ENCODE data around the gene GTF3C2. TPM values are rescaled to one million over a fixed set of nuclear protein-coding genes. Genes with fewer than 3 reads are reported as not detected.

GTF3C2 gene
- total RNA-seq, 4 donors from 2014 or later: 54.3 to 125 (median 62.9) TPM

DNA sequence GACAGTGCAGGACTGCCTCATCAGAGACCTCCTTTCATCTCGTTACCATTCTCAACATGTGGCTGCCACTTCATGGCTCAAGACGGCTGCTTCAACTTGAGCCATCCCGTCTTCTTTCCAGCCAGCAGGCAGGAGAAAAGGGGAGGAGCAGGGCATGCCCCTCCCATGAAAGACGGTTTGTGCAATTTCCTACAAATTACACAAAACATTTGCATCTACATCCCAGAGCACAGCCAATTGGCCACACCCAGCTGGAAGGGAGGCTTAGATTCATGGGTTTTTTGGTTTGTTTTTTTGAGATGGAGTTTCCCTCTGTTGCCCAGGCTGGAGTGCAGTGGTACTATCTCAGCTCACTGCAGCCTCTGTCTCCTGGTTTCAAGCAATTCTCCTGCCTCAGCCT lies 60.1 kb downstream of the GTF3C2 start:
- WGBS, 2 donors: 34 to 42% methylated on average over 4 of the region's 4 CpGs
- DNase-seq (ENCODE audit: low spot score in 2 of 2): no peak
- H3K4me3 ChIP-seq (ENCODE audit: low read depth, poor library complexity, severe bottlenecking): no peak overlapping the region
- intact Hi-C loops (cut with DNase I; ENCODE audit: low total_unique reads): no loop called here
- TF ChIP-seq, protein P1, sequence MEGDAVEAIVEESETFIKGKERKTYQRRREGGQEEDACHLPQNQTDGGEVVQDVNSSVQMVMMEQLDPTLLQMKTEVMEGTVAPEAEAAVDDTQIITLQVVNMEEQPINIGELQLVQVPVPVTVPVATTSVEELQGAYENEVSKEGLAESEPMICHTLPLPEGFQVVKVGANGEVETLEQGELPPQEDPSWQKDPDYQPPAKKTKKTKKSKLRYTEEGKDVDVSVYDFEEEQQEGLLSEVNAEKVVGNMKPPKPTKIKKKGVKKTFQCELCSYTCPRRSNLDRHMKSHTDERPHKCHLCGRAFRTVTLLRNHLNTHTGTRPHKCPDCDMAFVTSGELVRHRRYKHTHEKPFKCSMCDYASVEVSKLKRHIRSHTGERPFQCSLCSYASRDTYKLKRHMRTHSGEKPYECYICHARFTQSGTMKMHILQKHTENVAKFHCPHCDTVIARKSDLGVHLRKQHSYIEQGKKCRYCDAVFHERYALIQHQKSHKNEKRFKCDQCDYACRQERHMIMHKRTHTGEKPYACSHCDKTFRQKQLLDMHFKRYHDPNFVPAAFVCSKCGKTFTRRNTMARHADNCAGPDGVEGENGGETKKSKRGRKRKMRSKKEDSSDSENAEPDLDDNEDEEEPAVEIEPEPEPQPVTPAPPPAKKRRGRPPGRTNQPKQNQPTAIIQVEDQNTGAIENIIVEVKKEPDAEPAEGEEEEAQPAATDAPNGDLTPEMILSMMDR (IDR thresholded peaks at IDR 0.05): no peak
- no peak for TF ChIP-seq POLR2A (IDR thresholded peaks at IDR 0.05)

- 89 to 94% methylated on average over 8 of the region's 8 CpGs for WGBS, 2 donors
- no peak for TF ChIP-seq POLR2A (IDR thresholded peaks at IDR 0.05)
- TF ChIP-seq, protein P1 (IDR thresholded peaks at IDR 0.05): no peak
Measured at GRCh38 chr2:27294928-27295327, 61.6 kb downstream of the GTF3C2 start.

DNA sequence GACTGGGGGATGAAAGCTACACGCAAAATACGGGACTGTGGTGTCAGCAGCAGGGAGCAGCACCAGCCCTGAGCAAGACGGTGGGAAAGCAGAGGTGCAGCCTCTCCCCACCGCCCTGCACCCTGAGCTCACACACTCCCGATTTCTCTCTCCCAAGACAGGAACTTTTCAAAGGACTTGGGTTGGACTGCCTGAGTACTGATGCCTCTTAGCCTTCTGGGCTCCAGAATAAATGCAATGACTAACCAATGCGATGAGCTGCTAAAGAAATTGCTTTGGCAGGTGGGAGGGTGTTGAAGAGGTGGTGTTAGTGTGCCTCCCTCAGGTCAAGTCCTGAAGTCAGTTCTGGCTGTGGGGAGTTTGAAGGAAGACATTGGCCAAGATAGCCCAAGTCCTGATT lies 64.7 kb downstream of the GTF3C2 start:
- TF ChIP-seq POLR2A (IDR thresholded peaks at IDR 0.05): no peak
- TF ChIP-seq, protein P1 (IDR thresholded peaks at IDR 0.05): no peak
- no peak for DNase-seq (ENCODE audit: low spot score in 2 of 2)
- WGBS, 2 donors: 45 to 55% methylated on average over 6 of the region's 6 CpGs
- H3K4me3 ChIP-seq (ENCODE audit: low read depth, poor library complexity, severe bottlenecking): no peak overlapping the region
- intact Hi-C loops (cut with DNase I; ENCODE audit: low total_unique reads): no loop called here

More at GRCh38 chr2:27294928-27295327, 61.6 kb downstream of the GTF3C2 start:
- H3K4me3 ChIP-seq (ENCODE audit: low read depth, poor library complexity, severe bottlenecking): no peak overlapping the region
- DNase-seq (ENCODE audit: low spot score in 2 of 2): no peak
- intact Hi-C loops (cut with DNase I; ENCODE audit: low total_unique reads): no loop called here

DNA sequence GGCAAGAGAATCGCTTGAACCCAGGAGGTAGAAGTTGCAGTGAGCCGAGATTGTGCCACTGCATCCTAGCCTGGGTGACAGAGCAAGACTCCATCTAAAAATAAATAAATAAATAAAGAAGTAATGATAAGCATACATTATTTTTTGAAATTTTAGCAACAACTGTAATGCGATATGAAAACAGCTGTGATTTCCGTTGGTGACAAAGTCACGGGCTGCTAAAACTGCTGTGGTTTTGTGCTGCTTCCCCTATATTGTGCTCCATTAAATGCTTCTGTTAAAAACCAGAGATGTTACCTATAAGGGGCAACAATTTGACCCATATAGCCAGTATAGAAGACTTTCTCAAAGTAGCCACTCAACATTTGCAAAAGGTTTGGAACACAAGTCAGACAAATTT lies 66.0 kb downstream of the GTF3C2 start:
- 78 to 87% methylated on average over 5 of the region's 5 CpGs for WGBS, 2 donors
- no peak overlapping the region for H3K4me3 ChIP-seq (ENCODE audit: low read depth, poor library complexity, severe bottlenecking)
- intact Hi-C loops (cut with DNase I; ENCODE audit: low total_unique reads): no loop called here
- TF ChIP-seq POLR2A (IDR thresholded peaks at IDR 0.05): no peak
- TF ChIP-seq, protein P1 (IDR thresholded peaks at IDR 0.05): no peak
- no peak for DNase-seq (ENCODE audit: low spot score in 2 of 2)

- no peak for DNase-seq (ENCODE audit: low spot score in 2 of 2)
- WGBS, 2 donors: 59 to 61% methylated on average over 3 of the region's 3 CpGs
- TF ChIP-seq POLR2A (IDR thresholded peaks at IDR 0.05): no peak
- TF ChIP-seq, protein P1 (IDR thresholded peaks at IDR 0.05): no peak
- intact Hi-C loops (cut with DNase I; ENCODE audit: low total_unique reads): no loop called here
- no peak overlapping the region for H3K4me3 ChIP-seq (ENCODE audit: low read depth, poor library complexity, severe bottlenecking)
Measured at GRCh38 chr2:27288610-27289009, 68.0 kb downstream of the GTF3C2 start.

DNA sequence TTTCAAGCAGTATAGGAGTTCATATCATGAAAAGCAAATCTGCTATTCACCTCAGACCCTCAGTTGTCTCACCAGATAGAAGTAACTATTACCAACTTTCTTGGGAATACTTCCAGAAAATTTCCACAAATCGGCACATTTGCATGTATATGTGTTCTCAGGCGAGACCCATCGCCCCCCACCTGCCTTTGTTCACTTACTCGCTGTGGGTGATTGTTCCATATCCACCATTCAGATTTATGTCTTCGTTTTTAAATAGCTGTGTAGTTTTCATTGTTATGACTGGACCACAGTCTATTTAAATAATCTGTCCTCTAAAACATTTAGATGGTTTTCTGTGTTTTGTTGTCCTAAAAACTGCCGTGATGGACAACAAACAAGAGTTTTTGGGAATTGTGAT lies 71.1 kb downstream of the GTF3C2 start:
- WGBS, 2 donors: 76% methylated on average over 6 of the region's 6 CpGs
- intact Hi-C loops (cut with DNase I; ENCODE audit: low total_unique reads): no loop called here
- no peak for DNase-seq (ENCODE audit: low spot score in 2 of 2)
- TF ChIP-seq POLR2A (IDR thresholded peaks at IDR 0.05): no peak
- TF ChIP-seq, protein P1 (IDR thresholded peaks at IDR 0.05): no peak
- H3K4me3 ChIP-seq (ENCODE audit: low read depth, poor library complexity, severe bottlenecking): no peak overlapping the region
